Left renal pelvis (tissue), 4 donors: ENCODE results near the gene ANKS6. TPM values are rescaled to one million over a fixed set of nuclear protein-coding genes. Genes with fewer than 3 reads are reported as not detected.
"Not testable (repeated sequence)": the region's sequence is repeated elsewhere in the genome, so short reads cannot be mapped to it uniquely, and the experiment has no call there.

Experiments
- DNase-seq, 4 donors: peaks; one replicate each; pipeline ENCODE4 v3.0.0-alpha.2; 2013; ENCODE audit warnings: low read depth in 4 of 4, low spot score in 3 of 4
- polyA plus RNA-seq, 4 donors: library from polyadenylated mRNA; unstranded; fragments of 120-200 nt; gene quantifications; one replicate each; pipeline ENCODE4 v1.2.1, GENCODE V29; 2013; ENCODE audit not compliant: insufficient read length in 4 of 4

Gene ANKS6
- polyA plus RNA-seq, 4 donors, result 18.5 to 30.1 (median 23.2) TPM

DNA sequence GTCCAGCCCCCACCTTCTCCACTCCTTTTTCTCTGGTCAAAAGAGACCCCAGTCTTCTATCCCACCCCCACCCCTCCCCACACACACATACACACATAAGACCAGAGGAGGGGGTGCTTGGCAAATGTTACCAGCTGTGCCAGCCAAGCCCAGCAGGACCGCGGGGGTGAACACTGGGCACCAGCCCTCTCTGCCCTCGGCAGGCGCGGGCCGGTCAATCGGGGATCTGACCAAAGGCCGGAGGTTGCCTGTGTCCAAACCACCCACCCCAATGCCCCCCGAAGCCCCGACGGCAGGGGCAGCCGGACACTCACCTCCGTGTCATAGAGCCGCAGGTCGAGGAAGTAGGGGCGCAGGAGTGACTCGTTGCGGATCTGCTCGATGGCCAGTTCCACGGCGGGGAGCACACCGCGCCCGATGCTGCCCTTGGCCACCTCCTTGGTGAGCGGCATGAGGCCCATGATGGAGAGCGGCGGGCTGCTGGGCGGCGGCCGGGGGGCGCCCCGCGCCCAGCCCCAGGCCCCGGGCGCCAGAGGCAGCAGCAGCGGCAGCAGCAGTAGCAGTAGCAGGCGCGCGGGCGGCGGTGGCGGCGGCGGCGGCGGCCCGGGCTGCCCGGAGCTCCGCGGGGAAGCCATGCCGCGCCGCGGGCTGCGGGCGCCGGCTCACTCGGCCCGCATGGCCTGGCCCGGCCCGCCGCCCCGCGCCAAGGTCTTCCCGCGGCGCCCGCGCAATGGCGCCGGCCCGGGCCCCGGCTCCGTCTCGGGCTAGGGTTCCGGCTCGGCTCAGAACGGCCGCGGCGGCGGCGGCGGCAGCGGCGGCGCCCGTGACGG, 88.0 kb downstream of the ANKS6 start:
- no peak for DNase-seq

DNA sequence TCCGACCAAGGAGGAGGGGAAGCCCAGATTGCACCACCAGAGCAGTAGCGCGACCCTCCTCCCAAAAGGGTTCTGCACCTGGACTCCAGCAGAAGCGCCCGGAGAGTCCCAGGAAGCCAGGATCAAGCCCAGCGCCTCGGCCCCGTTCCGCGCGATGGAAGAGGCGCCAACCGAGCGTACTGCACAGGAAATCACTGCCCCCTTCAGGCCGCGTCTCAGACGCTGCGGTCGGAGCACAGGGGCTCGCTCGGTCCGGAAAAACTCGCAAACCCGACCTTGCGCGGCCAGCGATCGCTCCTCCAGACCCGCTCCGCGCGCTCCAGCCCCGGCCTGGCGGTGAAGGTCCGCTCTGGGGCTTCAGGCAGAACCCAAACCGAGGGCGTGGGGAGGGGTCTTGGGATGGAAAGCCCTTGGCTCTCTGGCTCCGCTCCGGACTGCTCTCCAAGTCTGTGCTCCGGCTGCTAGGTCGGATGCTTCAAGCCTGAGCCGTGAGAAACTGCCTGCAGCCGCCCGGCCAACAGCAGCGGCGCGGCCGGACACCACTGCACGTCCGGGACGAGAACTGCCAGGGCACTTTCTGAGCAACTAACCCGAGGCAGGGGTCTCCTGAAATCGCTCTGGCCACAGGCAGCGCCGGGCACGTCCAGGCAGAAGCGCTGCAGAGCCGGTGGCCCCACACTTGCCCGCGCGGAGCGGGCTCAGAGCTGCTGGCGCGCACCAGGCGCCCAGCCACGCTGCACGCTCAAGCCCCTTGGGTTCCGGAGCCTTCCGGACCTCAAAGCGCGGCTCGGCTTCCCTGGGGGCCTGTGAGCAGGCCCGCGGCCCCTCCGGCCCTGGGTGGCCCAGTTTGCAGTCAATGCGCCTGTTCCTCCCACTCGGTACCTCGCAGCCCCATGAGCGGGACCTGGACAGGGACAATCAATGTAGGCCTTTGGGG, 88.9 kb downstream of the ANKS6 start:
- peak; percentile 59 to 75 (median 70) for DNase-seq

DNA sequence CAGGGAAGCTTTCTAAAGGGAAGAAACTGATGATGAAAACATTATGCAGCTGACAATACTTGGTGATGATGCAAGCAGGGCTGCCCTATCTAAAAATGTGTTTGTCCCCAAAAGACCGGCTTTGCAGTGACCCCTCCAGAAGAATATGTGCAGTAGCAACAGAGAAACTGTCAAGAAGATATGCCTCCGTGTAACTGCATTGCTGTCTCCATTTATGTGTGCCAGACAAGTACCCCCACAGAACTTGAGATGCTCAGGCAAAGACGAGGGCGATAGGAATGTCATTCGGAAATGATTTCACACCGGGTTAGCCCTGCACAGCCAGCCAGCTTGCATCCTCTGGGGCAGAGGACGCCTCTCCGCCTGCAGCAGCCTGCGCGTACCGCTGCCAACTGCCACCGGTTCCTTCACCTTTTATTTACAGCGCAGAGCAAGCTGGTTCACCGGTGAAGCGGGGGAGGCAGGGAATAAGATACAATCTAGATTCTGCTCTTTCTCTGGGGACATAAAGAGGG, 89.6 kb downstream of the ANKS6 start:
- DNase-seq, result peak in 1 of 4 donors; percentile 51

DNA sequence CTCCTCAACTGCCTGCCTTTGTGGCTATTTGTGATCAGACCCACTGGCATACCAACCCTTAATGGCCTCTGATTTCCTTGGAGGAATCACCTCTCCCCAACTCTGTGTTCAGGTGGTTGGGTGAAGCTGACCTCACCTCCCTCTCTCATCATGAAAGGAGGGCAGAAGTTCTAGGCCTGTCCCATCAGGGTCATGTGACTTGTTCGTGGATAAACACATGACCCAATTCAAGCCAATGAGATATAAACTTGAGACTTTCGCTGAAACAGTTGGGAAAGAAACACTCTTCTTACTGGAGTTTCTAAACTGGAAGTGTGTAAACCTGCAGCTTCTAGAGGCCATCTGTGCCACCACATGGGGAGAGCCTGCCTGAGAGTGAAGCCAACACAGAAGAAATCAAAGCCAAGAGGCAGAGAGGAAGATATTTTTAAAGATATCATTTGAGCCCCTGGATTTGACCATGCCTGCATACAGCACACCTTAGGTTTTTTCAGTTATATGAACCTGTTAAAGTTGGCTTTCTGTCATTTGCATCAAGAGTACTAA, 93.4 kb downstream of the ANKS6 start:
- DNase-seq, result no peak

DNA sequence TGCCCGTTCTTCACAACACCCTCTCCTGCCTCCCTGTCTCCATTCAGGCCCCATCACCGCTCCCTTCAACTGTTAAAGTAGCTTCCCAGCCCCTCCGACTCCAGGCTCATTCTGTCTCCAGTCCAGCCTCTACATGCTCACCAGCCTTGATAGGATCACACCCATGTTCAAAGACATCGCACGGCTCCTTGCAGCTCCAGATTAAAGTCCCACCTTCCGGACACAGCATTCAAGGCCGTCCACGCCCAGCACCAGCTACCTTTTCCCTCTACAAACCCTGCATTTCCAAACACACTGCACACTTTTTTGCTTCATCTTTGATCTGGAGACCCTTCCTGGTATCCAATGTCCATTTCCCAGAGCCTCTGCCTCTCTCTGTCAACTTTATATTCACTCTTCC, 94.0 kb downstream of the ANKS6 start:
- DNase-seq, result no peak

DNA sequence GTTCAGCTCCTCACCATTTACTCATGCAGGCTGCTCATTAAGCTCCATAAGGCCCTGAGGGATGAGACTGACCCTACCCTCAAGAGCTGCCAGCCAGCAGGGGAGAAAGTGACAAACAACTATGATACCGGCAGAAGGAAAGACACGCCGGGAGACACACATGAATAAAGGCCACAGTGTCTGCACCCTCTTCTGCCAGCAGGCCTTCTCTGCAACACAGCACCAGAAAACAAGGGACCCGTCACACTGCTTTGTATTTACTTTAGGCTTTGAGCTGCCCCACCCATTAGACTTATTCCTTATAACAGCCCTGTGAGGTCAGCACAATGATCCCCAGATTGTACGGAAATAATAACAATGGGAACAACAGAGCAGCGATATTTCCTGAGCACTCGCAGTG, 94.8 kb downstream of the ANKS6 start:
- no peak for DNase-seq

DNA sequence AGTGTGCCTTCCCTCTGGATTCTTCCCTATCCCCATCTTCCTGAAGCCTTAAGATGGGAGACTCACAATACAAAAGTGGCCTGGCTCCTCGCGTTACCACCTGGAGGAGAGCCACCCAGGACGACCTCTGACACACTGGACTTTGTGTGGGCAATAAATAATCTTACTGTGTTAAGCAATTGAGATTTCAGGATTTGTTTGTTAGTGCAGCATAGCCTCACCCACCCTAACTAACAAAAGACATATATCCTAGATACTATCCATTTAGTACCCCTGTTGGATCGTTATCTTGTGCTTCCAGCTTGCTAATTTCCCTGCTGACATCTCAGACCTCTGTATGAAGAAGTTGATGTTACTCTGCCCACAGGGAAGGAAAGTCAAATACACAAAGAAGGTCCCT, 95.6 kb downstream of the ANKS6 start:
- no peak for DNase-seq

DNA sequence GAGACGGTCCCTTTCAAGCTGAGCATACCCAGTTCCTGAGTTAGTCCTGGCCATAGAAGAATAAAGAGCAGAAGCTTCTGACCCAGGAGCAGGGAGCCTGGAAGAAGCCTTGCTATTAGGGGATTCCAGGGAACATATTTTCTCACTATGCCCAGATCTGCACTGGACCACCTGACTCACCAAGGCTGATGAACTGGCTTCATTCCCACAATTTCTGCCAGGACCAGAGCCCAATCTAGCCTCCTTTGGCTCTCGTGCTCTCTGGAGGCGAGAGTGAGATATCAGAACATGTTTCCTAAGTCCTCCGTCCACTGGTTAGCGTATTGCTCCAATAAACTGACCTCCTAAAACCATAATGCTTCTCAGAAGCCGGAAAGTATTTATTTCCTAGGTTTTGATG, 97.5 kb downstream of the ANKS6 start:
- no peak for DNase-seq

DNA sequence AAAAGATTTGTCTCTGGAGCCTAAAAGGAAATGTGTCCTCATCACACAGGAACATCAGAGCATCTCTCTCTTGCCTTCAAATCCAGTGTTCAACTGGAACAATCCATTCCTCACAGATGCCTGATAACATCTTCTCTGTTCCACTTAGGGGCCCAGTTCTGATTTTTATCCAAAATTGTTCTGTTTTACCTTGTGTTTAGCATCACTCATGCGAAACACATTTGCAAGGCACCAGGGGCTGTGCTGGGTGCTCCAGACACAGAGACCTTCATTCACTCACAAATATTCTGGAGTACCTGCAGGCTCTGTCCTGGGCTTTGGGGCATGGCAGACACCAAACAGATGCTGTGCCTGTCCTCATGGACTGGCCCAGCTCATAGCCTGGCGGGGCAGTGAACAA, 101.4 kb downstream of the ANKS6 start:
- no peak for DNase-seq

DNA sequence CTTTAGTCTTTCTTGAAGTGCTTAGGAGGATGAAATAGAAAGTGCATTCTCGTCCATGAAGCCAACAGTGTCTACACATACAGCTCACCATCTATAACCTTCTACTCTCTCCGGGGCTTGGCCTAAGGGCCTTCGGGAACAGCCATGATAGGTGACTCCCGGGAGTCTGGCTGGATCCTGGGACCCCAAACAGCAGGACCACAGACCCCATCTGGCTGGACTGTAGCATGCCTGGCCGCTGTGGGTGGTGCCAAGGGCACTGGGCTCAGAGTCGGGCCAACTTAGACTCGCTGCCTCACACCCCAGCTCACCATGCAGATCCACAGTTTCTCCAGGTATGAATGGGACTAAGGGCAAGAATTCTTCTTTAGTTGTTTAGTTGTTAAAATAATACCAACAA, 104.0 kb downstream of the ANKS6 start:
- DNase-seq, result no peak

DNA sequence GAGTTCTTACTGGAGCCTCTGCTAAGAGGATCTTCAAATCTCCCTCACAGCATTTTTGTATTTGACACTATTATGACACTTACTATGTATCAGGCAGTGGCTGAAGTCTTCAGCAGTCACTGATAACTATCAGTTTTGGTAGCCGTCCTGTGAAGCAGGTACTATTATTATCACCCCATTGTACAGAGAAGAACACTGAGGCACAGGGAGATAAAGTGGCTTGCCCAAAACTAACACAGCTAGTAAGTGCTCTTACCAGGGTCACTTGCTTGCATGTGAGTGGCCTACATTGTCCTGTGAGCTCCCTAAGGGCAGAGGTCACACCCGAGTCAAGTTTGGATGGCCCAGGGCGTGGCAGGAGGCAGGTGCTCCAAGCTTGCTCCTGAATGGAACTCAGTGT, 104.5 kb downstream of the ANKS6 start:
- DNase-seq, result no peak

DNA sequence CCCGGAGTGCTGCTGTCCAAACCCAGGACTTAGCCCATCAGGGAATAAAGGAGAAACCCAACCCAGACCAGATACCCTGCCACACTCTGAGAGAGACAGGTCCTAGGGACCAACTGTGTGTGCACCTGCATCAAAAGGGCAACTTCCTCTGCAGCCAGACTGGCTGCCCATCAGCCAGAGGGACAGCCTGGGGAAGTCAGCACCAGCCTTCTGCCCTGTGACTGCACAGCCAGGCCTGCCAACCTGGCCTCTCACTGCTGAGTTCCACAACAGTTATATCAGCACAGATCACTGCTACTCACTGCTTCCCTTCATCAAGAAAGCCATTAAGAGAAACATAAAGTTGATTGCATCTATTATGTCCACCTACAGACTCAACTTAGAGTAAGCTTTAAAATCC, 105.7 kb downstream of the ANKS6 start:
- DNase-seq, result no peak

DNA sequence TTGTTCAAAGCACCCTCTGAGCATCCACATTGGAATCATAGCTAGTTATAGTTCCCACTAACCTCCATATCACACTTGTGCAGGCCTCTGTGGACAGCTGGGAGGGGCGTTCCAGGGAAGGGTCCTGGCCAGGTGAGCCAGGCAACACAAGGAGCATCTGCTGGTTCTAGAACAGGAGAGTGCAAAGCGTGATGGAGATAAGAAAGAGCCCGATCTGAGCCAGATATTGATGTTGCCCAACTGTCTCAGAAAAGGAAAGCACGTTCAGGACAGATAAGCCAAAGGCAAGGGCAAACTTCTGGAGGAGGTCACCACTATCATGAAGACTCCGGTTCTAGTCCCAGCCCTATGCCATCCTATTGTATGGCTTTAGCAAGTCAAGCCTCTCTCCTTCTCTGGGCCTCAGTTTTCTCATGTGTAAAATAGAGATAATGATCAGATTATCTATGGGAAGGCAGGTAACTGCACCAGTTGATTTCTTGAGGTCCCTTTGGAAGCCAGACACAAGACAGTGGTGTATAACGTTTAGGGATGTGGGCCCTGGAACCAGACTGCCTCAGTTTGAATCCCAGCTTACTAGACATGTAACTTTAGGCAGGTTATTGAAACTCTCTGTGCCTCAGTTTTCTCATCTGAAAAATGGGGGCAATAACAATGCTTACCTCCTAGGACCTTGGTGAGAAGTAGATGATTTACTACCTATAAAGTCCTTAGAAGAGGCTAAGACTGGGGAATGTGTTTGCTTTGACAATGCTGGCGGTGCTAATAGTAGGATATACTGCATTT, 107.5 kb downstream of the ANKS6 start:
- DNase-seq, result no peak

DNA sequence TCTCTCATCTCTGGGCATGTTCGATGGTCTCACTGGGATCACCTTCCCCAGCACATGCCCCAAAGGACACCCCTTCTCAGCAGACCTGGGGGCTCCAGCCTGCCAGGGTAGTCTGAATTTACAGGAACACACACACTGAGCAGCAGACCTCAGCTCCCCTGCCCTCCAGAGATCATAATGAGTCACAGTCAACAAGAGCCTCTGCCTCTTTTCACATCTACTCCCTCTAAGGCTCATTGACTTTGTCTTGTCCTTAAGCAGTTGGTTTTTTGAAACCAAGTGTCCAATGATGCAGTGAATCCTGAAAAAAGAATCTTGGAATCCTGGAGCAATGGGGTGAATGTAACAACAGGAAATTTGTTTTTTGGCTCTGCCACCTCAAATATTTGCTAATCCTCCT, 108.4 kb downstream of the ANKS6 start:
- DNase-seq, result no peak

DNA sequence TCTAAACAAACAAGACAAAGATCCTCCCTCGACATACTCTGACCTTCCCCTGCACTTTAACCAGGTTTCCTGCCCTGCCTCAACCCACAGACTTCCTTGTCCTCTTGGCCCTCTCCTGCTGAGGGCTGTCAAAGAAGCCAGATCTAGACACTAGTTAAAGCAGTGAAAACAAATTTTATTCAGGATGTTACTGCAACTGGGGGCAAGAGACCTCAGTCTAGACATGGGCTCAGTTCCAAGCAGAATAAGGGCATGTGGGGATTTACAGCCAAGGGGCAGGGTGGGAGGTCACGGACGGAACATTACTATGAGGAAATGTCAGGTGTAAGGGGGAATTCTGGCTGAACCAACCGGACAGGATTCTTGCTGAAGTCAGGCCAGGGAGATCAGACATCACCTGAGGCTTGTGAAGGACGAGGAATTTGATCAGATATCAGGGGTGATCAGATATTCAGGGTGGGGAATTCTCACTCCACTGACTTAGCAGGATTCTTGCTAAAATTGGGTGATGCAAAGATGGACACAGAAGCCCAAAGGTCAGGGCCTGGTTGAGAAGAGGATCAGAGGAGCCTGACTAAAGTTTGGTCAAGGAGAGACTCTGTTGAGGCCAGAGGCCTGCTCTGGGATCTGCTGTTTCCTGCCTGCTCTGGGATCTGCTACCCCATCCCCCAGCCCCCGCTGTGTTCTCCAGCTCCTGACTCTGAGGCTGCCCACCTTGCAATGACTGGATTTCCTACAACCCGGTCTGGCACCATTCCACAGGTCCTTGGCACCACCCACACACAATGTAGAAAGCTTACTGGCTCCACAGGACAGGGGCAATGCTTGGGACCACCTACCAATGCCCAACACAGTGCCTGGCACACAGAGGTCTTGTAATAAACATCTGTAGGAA, 109.1 kb downstream of the ANKS6 start:
- no peak for DNase-seq

DNA sequence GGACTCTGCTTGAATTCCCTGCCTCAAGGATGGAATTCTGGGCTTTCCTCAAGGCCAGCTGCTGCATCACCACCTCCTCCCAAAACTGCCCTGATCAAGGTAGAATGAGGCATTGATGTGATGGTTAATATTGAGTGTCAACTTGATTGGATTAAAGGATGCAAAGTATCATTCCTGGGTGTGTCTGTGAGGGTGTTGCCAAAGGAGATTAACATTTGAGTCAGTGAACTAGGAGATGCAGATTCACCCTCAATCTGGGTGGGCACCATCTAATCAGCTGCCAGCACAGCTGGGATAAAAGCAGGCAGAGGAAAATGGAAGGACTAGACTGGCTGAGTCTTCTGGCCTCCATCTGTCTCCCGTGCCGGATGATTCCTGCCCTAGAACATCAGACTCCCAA, 111.5 kb downstream of the ANKS6 start:
- DNase-seq, result not testable (repeated sequence)
